Stimulated activated CD8-positive, alpha-beta memory T cell treated with anti-CD3 and anti-CD28 coated beads, Interleukin-7, amount 100 ng/mL, for 24 hours (primary cell): ENCODE measurements around the gene OVCH1.
"Not testable (repeated sequence)": the region's sequence is repeated elsewhere in the genome, so short reads cannot be mapped to it uniquely, and the experiment has no call there.

Experiments used
- DNase-seq: peaks from one replicate; pipeline ENCODE4 v3.0.0-alpha.2; 2020; ENCODE audit warnings: low read depth

OVCH1 gene

GRCh38 chr12:29414368-29414767 is 83.1 kb downstream of the OVCH1 start:
- no peak for DNase-seq

- no peak for DNase-seq
Measured at GRCh38 chr12:29405561-29405960, 91.9 kb downstream of the OVCH1 start.

GRCh38 chr12:29403991-29404390 is 93.5 kb downstream of the OVCH1 start:
- no peak for DNase-seq

GRCh38 chr12:29402437-29402836 is 95.0 kb downstream of the OVCH1 start:
- no peak for DNase-seq

- no peak for DNase-seq
Measured at GRCh38 chr12:29398495-29398894, 99.0 kb downstream of the OVCH1 start.

- no peak for DNase-seq
Measured at GRCh38 chr12:29396774-29397173, 100.7 kb downstream of the OVCH1 start.

GRCh38 chr12:29395356-29395755 is 102.1 kb downstream of the OVCH1 start:
- DNase-seq: no peak

- DNase-seq: not testable (repeated sequence)
Measured at GRCh38 chr12:29390419-29390818, 107.1 kb downstream of the OVCH1 start.

GRCh38 chr12:29389295-29389919 is 108.1 kb downstream of the OVCH1 start:
- DNase-seq: no peak

GRCh38 chr12:29386084-29386680 is 111.3 kb downstream of the OVCH1 start:
- not testable (repeated sequence) for DNase-seq

- DNase-seq: not testable (repeated sequence)
Measured at GRCh38 chr12:29385194-29385593, 112.3 kb downstream of the OVCH1 start.

GRCh38 chr12:29382251-29382650 is 115.2 kb downstream of the OVCH1 start:
- no peak for DNase-seq

- peak; percentile 76 for DNase-seq
Measured at GRCh38 chr12:29380536-29381523, 116.7 kb downstream of the OVCH1 start, which contains the start of gene ERGIC2. Gene ERGIC2 (minus strand): TSS chr12:29381172. CDS start chr12:29371633, 9,539 bp downstream.
